T-helper 1 cell treated with Interleukin-12 subunit alpha and Interleukin-12 subunit beta and Interleukin-4 antibody, amounts not matched to agents 30 μg/mL and 1 μg/mL, for 36 hours (primary cell): ENCODE data around the gene ASIC2.

ENCODE experiments used
- H3K27ac Mint-ChIP-seq: one replicate; pipeline ENCODE4 v1.8.0; 2021; ENCODE audit warnings: mild to moderate bottlenecking, mixed read lengths
- H3K27me3 Mint-ChIP-seq: one replicate; pipeline ENCODE4 v1.8.0; 2021; ENCODE audit warnings: low read depth, mixed read lengths
- H3K36me3 Mint-ChIP-seq: one replicate; pipeline ENCODE4 v1.8.0; 2021; ENCODE audit warnings: low read depth, mixed read lengths
- H3K4me1 Mint-ChIP-seq: one replicate; pipeline ENCODE4 v1.8.0; 2021; ENCODE audit warnings: low read depth, mixed read lengths
- H3K4me3 Mint-ChIP-seq: one replicate; pipeline ENCODE4 v1.8.0; 2021; ENCODE audit warnings: mild to moderate bottlenecking, moderate library complexity, mixed read lengths
- H3K9me3 Mint-ChIP-seq: one replicate; pipeline ENCODE4 v1.8.0; 2021; ENCODE audit warnings: mixed read lengths

ASIC2 gene

GRCh38 chr17:33292981-33293867, at the start of gene ASIC2:
ASIC2 (minus strand) TSS chr17:33293295.
- Mint-ChIP-seq H3K9me3 (no peaks in the 10 kb centered on the region), H3K4me1 (no peaks in the 10 kb centered on the region), H3K4me3 (no peak within 1 kb of the TSS), H3K36me3 (no peaks in the 10 kb centered on the region), H3K27me3 (peaks cover 59% of the 10 kb centered on the region), H3K27ac (no peak within 1 kb of the TSS)

GRCh38 chr17:33342025-33342424, 48.9 kb upstream of the ASIC2 start:
- Mint-ChIP-seq H3K27ac (no peak overlapping the region), H3K36me3 (no peaks in the 10 kb centered on the region), H3K9me3 (no peaks in the 10 kb centered on the region), H3K27me3 (peaks cover 9% of the 10 kb centered on the region), H3K4me1 (no peaks in the 10 kb centered on the region), H3K4me3 (no peak overlapping the region)

- Mint-ChIP-seq H3K4me3 (no peak overlapping the region), H3K36me3 (no peaks in the 10 kb centered on the region), H3K27me3 (peaks cover 9% of the 10 kb centered on the region), H3K9me3 (no peaks in the 10 kb centered on the region), H3K27ac (no peak overlapping the region), H3K4me1 (no peaks in the 10 kb centered on the region)
These were observed 45.1 kb upstream of the ASIC2 start for GRCh38 chr17:33338242-33338641.

- no peak overlapping the region for H3K27ac Mint-ChIP-seq
- H3K4me3 Mint-ChIP-seq, result no peak overlapping the region
- H3K27me3 Mint-ChIP-seq, result peaks cover 9% of the 10 kb centered on the region
- H3K9me3 Mint-ChIP-seq, result no peaks in the 10 kb centered on the region
- H3K4me1 Mint-ChIP-seq, result no peaks in the 10 kb centered on the region
- no peaks in the 10 kb centered on the region for H3K36me3 Mint-ChIP-seq
These were observed 42.5 kb upstream of the ASIC2 start for GRCh38 chr17:33335491-33336173.

GRCh38 chr17:33334703-33335102, 41.6 kb upstream of the ASIC2 start:
- Mint-ChIP-seq H3K9me3 (no peaks in the 10 kb centered on the region), H3K27me3 (peaks cover 9% of the 10 kb centered on the region), H3K27ac (no peak overlapping the region), H3K4me3 (no peak overlapping the region), H3K4me1 (no peaks in the 10 kb centered on the region), H3K36me3 (no peaks in the 10 kb centered on the region)

GRCh38 chr17:33330877-33331276, 37.8 kb upstream of the ASIC2 start:
- Mint-ChIP-seq H3K36me3 (no peaks in the 10 kb centered on the region), H3K27ac (no peak overlapping the region), H3K9me3 (no peaks in the 10 kb centered on the region), H3K27me3 (no peaks in the 10 kb centered on the region), H3K4me3 (no peak overlapping the region), H3K4me1 (no peaks in the 10 kb centered on the region)

- no peaks in the 10 kb centered on the region for H3K4me1 Mint-ChIP-seq
- no peak overlapping the region for H3K27ac Mint-ChIP-seq
- H3K36me3 Mint-ChIP-seq, result no peaks in the 10 kb centered on the region
- H3K4me3 Mint-ChIP-seq, result no peak overlapping the region
- no peaks in the 10 kb centered on the region for H3K9me3 Mint-ChIP-seq
- H3K27me3 Mint-ChIP-seq, result no peaks in the 10 kb centered on the region
These were observed 35.0 kb upstream of the ASIC2 start for GRCh38 chr17:33328129-33328528.

- H3K36me3 Mint-ChIP-seq, result no peaks in the 10 kb centered on the region
- H3K4me1 Mint-ChIP-seq, result no peaks in the 10 kb centered on the region
- no peaks in the 10 kb centered on the region for H3K9me3 Mint-ChIP-seq
- no peak overlapping the region for H3K27ac Mint-ChIP-seq
- no peaks in the 10 kb centered on the region for H3K27me3 Mint-ChIP-seq
- no peak overlapping the region for H3K4me3 Mint-ChIP-seq
These were observed 31.6 kb upstream of the ASIC2 start for GRCh38 chr17:33324736-33325135.

GRCh38 chr17:33322063-33322462, 29.0 kb upstream of the ASIC2 start:
- Mint-ChIP-seq H3K27me3 (no peaks in the 10 kb centered on the region), H3K36me3 (no peaks in the 10 kb centered on the region), H3K4me1 (no peaks in the 10 kb centered on the region), H3K9me3 (no peaks in the 10 kb centered on the region), H3K27ac (no peak overlapping the region), H3K4me3 (no peak overlapping the region)

GRCh38 chr17:33318241-33318640, 25.1 kb upstream of the ASIC2 start:
- H3K9me3 Mint-ChIP-seq, result no peaks in the 10 kb centered on the region
- no peaks in the 10 kb centered on the region for H3K36me3 Mint-ChIP-seq
- no peaks in the 10 kb centered on the region for H3K27me3 Mint-ChIP-seq
- H3K4me1 Mint-ChIP-seq, result no peaks in the 10 kb centered on the region
- no peak overlapping the region for H3K4me3 Mint-ChIP-seq
- no peak overlapping the region for H3K27ac Mint-ChIP-seq

GRCh38 chr17:33316746-33317145, 23.7 kb upstream of the ASIC2 start:
- Mint-ChIP-seq H3K4me1 (no peaks in the 10 kb centered on the region), H3K9me3 (no peaks in the 10 kb centered on the region), H3K4me3 (no peak overlapping the region), H3K36me3 (no peaks in the 10 kb centered on the region), H3K27me3 (no peaks in the 10 kb centered on the region), H3K27ac (no peak overlapping the region)

GRCh38 chr17:33310296-33310695, 17.2 kb upstream of the ASIC2 start:
- Mint-ChIP-seq H3K36me3 (no peaks in the 10 kb centered on the region), H3K27me3 (peaks cover 8% of the 10 kb centered on the region), H3K27ac (no peak overlapping the region)

GRCh38 chr17:33303254-33303653, 10.2 kb upstream of the ASIC2 start:
- Mint-ChIP-seq H3K27ac (no peak overlapping the region), H3K4me1 (peaks cover 5% of the 10 kb centered on the region), H3K4me3 (no peak overlapping the region), H3K27me3 (peaks cover 8% of the 10 kb centered on the region), H3K9me3 (no peaks in the 10 kb centered on the region), H3K36me3 (no peaks in the 10 kb centered on the region)

More at GRCh38 chr17:33310296-33310695, 17.2 kb upstream of the ASIC2 start:
- Mint-ChIP-seq H3K9me3 (no peaks in the 10 kb centered on the region), H3K4me3 (no peak overlapping the region), H3K4me1 (no peaks in the 10 kb centered on the region)

GRCh38 chr17:33302394-33302793, 9.3 kb upstream of the ASIC2 start:
- Mint-ChIP-seq H3K27me3 (peaks cover 8% of the 10 kb centered on the region), H3K36me3 (no peaks in the 10 kb centered on the region), H3K4me1 (peaks cover 5% of the 10 kb centered on the region), H3K4me3 (no peak overlapping the region), H3K27ac (no peak overlapping the region), H3K9me3 (no peaks in the 10 kb centered on the region)

- no peak overlapping the region for H3K4me3 Mint-ChIP-seq
These were observed 7.1 kb upstream of the ASIC2 start for GRCh38 chr17:33300241-33300640.

More at GRCh38 chr17:33300241-33300640, 7.1 kb upstream of the ASIC2 start:
- Mint-ChIP-seq H3K9me3 (no peaks in the 10 kb centered on the region), H3K36me3 (no peaks in the 10 kb centered on the region), H3K4me1 (peaks cover 5% of the 10 kb centered on the region), H3K27ac (no peak overlapping the region), H3K27me3 (peaks cover 7% of the 10 kb centered on the region)
